Glomerular visceral epithelial cell (primary cell): ENCODE results near the gene PASK.
"Not testable (repeated sequence)": the region's sequence is repeated elsewhere in the genome, so short reads cannot be mapped to it uniquely, and the experiment has no call there.

ENCODE experiments used
- DNase-seq: peaks from one replicate; pipeline ENCODE4 v3.0.0-alpha.2; 2016; ENCODE audit errors: extremely low spot score

PASK gene

DNA sequence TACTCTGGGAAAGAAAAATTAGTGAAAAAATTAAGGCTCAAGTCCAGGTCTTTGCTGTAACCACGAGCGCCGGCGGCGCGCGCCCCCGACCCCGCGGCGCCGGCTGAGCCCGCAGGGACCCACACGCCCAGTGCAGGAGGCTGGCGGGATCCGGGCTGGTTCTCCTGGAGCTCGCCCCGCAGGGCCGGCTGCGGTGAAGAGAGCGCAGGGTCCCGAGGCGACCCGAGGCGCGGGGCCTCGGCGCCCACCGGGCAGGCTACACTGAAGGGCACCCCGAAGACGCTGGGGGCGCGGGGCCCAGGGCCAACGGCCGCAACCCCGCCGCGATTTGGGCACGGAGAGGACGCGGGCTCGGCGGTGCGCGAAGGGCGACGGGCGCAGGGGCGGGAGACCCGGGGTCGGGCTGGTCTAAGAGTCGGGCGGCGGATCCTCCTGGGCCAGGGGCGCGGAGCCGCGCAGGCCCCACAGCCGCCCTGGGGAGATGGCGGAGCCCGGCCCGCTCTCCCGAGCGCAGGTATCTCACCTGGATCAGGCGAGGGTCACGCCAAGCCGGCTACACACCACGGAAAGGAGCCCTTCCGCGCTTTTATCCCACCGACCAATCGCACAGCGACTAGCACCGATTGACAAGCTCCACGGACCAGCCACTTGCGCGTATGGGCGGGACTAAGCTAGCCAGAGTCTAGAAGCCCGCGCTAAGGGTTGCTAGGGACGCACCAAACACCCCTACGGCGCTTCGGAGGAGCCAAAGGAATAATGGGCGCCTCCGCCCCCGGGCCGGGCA, at the start of gene PASK:
Gene PASK (minus strand): TSS at position 582 of the 784 bp plus-strand sequence. CDS start 6,440 bp downstream, outside the sequence.
- peak; percentile 94 for DNase-seq

DNA sequence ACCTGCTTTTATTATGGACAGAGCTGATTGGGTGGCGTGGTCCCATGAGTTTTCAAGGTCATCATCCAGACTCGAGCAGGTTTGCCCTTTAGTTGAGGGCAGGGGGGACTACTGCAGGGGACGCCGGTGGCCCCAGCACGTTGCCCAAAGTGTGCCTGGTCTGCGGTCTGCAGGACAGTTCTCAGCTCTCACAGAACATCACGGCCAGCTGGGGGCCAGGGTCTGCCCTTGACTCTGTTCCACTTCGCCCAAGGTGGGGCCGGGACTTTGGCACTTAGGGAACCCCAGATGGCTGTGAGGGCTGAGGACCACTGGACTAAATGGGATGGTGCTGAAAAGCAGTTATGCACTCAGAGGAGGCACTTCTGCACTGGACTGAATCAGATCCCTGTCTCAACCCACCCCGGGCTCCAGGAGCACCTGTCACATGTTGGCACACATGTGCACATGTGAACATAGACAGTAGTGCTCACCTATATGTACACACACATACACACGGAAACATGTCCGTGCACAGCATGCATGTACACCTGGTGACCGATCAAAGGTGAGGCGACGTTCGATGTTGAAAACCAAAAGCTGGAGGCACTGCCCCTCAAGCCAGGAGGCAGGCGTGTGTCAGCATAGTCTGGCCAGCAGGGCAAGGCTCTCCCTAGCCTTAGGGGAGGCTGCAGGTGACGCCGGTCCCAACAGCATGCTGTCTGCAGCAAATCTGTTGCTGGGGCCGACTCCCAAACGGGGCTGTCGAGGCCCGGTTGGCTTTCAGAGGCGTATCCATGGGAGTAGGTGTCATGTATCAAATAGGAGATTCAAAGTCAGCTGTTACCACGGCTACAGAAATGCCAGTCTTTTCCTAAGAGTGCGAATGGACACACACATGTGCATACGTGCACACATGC, 49.4 kb upstream of the PASK start:
- DNase-seq = no peak

DNA sequence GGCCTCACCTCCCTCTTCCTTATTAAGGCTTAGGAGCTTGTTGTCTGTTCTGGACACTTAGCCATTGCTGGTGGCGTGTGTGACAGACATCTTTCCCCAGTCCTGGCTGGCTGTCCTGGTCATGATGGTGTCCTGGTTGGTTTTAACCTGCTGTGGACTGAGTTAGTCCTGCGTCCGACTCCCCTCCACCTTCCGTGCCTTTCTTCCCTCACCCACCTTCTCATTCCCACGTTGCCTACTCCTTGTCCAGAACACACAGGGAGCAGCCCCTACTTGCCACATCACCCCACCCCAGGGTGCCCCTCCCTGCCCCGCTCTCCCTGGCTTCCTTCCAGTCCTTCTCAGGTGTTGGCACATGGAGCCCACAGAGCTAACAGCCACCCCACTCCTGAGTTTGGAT, 48.7 kb upstream of the PASK start:
- no peak for DNase-seq

GRCh38 chr2:241197246-241197645, 48.0 kb upstream of the PASK start:
- DNase-seq = not testable (repeated sequence)

DNA sequence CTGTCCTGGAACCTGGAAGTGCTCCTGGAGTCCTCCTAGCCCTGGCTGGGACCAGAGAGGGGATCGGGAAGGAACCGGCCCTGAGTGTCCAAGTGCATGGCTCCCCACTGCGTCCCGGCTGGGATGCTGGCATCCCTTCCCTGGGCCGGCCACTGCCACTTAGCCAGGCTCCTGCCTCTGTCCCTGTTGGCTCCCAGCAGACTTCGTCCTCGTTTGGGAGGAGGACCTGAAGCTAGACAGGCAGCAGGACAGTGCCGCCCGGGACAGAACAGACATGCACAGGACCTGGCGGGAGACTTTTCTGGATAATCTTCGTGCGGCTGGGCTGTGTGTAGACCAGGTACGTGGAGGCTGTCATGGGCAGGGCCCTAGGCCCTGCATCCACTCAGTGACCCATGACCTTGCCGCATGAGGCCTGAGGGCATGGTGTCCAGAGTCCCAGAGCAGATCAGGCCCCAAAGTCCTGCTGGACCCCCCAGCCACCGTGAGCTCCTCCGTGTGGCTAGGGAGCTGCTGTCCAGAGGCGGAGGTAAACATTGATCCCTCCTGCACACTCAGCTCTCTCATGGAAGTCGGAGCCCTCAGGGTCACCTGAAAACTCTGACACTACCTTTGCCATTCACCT, 46.3 kb upstream of the PASK start:
- no peak for DNase-seq

GRCh38 chr2:241194811-241195210, 45.5 kb upstream of the PASK start:
- DNase-seq = no peak

GRCh38 chr2:241193271-241193670, 44.0 kb upstream of the PASK start:
- DNase-seq = no peak

GRCh38 chr2:241191081-241191480, 41.8 kb upstream of the PASK start:
- no peak for DNase-seq

DNA sequence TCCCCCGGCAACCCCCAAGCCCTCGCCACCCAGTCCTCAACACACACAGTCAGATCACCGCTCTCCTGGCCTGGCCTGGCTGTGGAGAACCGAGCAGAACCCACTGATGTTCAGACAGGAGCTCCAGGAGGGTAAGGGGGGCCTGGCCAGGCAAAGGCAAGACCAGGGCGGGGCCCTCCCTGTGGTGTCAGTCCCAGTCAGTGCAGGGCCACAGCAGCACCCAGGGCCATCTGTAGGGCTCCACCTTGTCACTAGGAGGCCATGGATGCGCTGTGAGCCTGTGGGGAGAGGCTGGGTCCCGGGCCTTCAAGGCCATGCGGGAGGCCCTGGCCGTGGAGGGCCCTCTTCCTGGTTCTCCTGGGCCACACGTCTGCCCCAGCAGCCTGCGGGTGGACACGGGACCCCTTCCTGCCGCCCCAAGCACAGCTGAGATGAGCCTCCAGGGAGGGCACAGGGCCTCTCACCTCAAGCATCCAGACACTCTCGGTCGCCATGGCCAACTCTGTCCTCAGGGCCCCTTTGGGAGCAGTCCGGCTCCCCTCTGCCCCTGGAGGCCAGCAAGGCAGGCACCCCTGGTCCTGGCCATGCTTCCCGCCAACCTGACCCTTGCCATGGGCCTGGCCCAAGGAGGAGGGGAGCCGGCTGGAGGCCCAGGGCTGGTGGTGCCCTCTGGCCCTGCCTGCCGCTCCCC, 41.2 kb upstream of the PASK start:
- DNase-seq = no peak

GRCh38 chr2:241189856-241190201, 40.6 kb upstream of the PASK start:
- no peak for DNase-seq

DNA sequence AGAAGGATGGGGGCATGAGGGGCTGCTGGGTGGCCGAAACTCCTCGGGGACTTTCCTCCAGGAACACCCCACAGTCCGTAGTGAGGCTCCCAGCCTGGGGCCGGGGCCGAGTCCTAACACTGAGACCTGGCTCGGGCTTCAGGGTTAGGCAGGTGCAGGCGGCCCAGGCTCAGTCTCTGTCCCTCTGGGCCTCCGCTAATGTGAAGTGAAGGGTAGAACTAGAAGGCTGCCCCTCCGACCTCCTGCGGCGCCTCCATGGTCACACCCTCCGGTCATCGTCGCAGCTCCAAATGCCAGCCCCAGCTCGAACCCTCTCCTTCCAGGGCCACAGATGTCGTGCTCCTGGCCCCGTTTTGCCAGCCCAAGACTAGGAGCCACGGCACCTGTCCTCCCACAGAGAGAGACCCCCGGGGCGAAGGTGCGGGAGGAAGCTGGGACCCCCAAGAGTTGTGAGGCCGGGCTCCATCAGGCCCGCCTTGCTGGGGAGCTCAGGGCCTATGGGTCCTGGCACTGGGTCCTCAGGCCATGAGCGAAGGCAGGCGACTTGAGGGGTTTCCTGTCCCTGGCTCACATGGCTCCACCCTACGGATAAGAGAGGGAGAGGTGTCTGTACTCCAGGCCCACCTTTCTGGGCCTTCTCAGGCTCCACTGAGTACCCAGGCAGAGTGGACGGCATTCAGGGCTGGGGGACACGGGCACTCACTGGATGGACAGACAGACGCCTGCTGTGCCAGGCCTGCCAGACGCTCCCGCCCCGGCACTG, 40.0 kb upstream of the PASK start:
- no peak for DNase-seq

GRCh38 chr2:241188361-241189092, 39.3 kb upstream of the PASK start, which contains the start of gene ANO7:
ANO7 (plus strand) TSS chr2:241188677; CDS start chr2:241190064, 1,387 bp downstream.
- DNase-seq = no peak

GRCh38 chr2:241187918-241188234, 38.6 kb upstream of the PASK start:
- DNase-seq = no peak

DNA sequence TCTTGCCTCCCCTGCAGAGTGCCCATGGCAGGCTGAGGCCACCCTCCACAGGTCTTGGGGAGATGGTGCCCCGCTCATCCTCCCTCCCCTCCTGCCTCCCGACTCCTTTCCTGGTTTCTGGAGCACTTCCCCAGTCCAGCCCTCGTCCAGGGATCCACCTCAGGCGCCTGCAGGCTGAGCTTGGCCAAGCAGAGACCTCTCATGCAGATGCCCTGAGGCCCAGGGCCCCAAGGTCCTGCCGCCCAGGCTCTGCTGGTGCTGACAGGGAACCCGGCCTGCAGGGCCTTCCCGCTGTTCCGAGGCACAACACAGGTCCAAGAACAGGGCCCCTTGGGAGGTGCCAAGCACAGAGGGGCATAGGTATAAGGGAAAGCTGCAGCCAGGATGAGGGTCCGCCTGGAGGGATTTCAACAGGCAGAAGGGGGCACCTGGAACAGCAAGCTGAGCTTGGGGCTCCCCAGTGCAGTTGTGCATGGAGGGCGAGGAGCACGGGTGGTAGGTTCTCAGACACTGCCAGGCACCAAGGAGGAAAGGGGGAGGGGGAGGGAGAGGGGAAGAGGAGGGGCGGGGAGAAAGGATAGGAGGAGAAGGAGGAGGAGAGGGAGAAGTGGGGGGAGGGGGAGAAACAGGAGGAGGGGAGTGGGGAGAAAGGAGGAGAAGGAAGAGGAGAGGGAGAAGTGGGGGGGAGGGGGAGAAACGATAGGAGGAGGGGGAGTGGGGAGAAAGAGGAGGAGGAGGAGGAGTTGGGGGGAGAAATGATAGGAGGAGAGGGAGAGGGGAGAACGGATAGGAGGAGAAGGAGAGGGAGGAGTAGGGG, 38.0 kb upstream of the PASK start:
- DNase-seq = no peak

- DNase-seq = no peak
Observed at GRCh38 chr2:241185961-241186360, 36.7 kb upstream of the PASK start.

GRCh38 chr2:241184901-241185300, 35.6 kb upstream of the PASK start:
- DNase-seq = no peak

DNA sequence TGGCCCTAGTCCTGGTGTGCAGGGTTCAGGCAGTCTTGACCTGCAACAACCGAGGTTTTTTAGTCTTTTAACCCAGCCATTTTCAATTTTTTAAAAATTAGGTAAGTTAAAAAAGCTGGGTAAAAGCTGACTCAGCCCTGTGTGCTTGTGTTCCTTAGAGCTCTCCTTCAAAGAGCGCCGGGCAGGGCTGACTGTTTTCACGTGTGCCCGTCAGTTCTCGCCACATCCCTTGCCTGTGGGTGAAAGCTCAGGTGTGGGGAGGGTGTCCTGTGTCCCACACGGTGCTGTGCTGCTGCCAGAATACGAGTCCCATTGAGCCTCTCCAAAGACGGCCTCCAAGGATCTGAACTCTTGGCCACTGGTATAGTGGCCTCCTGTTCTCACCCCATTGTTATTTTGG, 33.9 kb upstream of the PASK start:
- no peak for DNase-seq

DNA sequence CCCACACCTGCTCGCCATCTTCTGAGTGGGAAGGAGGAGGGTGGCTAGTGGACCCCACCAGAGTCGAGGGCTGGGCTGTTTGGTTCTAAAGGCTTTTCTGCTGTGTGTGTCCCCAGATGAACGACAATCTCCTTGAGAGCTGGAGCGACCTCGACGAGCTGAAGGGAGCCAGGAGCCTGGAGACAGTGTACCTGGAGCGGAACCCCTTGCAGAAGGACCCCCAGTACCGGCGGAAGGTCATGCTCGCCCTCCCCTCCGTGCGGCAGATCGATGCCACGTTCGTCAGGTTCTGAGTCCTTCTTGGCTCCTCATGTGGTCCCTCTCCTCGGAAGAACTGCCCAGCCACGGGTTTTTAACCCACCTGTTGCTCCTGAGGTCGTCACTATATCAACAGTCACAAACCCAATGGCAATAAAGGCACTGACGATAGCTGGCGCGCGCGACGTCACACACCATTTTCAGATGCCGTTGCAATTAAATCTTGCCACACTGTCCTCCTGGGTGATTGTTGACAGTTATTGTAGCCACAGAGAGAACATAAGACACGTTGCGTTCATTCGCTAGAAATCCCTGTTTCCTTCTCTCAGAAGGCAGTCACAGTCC, 33.4 kb upstream of the PASK start:
- no peak for DNase-seq

GRCh38 chr2:241182126-241182525, 32.9 kb upstream of the PASK start:
- no peak for DNase-seq
